Hematopoietic multipotent progenitor cell treated with erythropoietin and hydrocortisone succinate and interleukin-3 and kit ligand, for 17 days (in vitro differentiated cells): ENCODE measurements around the gene ZFYVE9.
"Not testable (repeated sequence)": the region's sequence is repeated elsewhere in the genome, so short reads cannot be mapped to it uniquely, and the experiment has no call there.

Experiments
- DNase-seq: peaks from one replicate; pipeline ENCODE4 v3.0.0-alpha.2; 2015; ENCODE audit warnings: low spot score

ZFYVE9 gene, protein sequence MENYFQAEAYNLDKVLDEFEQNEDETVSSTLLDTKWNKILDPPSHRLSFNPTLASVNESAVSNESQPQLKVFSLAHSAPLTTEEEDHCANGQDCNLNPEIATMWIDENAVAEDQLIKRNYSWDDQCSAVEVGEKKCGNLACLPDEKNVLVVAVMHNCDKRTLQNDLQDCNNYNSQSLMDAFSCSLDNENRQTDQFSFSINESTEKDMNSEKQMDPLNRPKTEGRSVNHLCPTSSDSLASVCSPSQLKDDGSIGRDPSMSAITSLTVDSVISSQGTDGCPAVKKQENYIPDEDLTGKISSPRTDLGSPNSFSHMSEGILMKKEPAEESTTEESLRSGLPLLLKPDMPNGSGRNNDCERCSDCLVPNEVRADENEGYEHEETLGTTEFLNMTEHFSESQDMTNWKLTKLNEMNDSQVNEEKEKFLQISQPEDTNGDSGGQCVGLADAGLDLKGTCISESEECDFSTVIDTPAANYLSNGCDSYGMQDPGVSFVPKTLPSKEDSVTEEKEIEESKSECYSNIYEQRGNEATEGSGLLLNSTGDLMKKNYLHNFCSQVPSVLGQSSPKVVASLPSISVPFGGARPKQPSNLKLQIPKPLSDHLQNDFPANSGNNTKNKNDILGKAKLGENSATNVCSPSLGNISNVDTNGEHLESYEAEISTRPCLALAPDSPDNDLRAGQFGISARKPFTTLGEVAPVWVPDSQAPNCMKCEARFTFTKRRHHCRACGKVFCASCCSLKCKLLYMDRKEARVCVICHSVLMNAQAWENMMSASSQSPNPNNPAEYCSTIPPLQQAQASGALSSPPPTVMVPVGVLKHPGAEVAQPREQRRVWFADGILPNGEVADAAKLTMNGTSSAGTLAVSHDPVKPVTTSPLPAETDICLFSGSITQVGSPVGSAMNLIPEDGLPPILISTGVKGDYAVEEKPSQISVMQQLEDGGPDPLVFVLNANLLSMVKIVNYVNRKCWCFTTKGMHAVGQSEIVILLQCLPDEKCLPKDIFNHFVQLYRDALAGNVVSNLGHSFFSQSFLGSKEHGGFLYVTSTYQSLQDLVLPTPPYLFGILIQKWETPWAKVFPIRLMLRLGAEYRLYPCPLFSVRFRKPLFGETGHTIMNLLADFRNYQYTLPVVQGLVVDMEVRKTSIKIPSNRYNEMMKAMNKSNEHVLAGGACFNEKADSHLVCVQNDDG (N-terminal part only)

DNA sequence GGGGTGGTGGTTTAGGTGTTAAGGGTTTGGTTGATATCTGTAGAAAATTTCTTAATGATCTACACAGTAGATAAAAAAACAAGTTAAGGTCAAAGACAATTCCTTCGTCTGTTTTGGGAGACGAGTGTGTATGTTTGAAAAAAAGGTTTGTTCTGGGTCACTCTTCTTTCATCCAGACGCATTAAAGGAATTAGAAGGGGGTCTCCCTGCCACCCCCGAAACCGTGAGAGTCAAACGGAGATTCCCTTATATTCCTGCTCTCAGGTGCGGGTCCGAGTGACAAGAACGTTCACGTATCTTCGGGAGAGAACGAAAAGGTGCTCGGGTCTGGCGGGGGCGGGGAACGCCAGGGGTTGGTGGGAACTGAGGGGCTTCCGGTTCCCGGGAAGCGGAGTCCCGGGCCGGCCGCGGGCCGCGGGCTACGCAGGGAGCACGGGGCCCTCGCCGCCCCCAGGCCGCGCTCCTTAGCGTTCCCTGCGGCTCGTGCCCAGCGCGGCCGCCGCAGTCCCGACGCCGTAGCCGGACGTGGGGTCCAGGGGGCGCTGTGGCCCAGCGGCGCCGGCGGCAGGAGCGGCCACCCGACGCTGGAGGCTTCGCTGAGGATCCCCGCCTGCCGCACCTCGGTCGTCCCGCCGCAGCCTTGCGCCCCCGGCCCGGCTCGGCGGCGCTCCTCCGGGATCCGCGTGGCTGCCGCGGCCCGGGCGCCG lies at the start of gene ZFYVE9:
ZFYVE9 (plus strand) TSS at position 577 of the 707 bp plus-strand sequence. CDS start 91,118 bp downstream, outside the sequence.
- DNase-seq = peak; percentile 59

GRCh38 chr1:52094300-52094699 lies 47.6 kb upstream of the ZFYVE9 start:
- not testable (repeated sequence) for DNase-seq

- DNase-seq = no peak
Measured at GRCh38 chr1:52096216-52096615, 45.7 kb upstream of the ZFYVE9 start.

DNA sequence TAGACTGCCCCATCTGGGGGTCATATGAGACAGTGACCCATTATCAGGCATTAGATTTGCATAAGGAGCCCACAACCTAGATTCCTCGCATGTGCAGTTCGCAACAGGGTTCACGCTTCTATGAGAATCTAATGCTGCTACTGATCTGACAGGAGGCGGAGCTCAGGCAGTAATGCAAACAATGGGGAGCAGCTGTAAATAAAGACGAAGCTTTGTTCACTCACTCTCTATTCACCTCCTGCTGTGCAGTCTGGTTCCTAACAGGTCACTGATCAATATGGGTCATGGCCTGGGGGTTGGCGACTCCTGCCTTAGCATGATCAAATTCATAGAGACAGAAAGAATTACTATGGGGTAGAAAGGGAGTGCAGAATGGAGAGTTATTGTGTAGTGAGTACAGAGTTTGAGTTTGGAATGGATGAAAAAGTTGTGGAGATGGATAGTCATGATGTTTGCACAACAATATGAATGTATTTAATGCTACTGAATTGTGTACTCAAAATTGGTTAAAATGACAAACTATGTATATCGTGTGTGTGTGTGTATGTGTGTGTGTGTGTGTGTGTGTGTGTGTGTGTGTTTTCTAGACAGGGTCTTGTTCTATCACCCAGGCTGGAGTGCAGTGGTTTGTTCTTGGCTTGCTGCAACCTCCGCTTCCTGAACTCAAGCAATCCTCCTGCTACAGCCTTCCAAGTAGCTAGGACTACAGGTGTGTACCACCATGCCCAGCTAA lies 43.6 kb upstream of the ZFYVE9 start:
- no peak for DNase-seq

DNA sequence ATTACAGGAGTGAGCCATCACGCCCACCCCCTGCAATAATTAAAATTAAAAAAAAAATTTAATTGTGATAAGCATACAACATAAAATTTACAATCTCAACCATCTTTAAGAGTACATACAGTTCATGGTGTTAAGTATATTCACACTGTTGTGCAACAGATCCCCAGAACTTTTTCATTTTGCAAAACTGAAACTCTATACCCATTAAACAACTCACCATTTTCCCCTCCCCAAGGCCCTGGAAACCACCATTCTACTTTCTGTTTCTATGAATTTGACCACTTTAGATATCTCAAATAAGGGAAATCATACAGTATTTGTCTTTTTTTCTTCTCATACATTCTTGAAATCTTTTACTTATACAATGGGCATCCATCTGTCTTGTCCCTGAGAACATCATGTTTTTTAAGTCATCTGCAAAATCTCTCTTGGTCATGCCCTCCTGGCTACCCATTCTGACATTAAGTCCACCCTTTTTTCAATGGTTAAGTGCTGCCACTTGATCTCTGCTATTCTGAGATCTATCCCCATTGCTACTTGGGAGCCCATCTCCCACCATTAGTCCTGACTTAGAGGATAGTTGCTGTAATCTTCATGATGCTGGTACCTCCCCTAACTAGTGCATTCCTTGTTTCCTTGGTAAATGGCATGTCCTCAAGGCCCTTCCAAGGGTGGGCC lies 39.4 kb upstream of the ZFYVE9 start:
- no peak for DNase-seq

DNA sequence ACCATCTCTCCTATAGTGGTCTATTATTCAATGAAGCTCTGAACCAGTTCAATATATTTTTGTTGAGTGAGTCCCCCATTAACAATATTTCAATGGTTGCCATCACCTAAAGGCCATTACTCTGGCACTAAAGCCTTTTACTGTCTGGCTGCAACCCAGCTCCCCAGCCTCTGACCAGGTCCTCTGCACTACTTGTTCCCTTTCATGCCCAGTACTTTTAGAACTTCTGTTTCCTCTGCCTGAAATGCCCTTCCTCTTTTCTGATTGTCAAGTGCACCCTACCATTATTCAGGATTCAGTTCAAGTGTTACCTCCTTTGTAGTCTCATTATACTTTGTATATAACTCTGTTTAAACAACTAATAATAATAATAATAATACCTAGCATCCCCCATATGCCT lies 30.4 kb upstream of the ZFYVE9 start:
- DNase-seq = no peak

GRCh38 chr1:52112489-52112888 lies 29.4 kb upstream of the ZFYVE9 start:
- DNase-seq = no peak

- no peak for DNase-seq
Measured at GRCh38 chr1:52119301-52120079, 22.4 kb upstream of the ZFYVE9 start.

- no peak for DNase-seq
Measured at GRCh38 chr1:52122384-52122783, 19.5 kb upstream of the ZFYVE9 start.

DNA sequence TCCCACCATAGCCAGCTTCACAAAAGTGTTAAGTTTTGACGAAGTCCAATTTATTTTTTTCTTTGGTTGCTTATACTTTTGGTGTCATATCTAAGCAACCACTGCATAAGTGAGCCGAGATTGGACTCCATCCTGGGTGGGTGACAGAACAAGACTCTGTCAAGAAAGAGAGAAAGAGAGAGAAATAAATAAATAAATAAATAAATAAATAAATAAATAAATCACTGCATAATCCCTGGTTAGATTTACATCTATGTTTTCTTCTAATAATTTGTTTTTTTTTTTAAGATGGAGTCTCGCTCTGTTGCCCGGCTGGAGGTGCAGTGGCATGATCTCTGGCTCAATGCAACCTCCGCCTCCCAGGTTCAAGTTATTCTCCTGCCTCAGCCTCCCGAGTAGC lies 18.3 kb upstream of the ZFYVE9 start:
- DNase-seq = no peak

GRCh38 chr1:52125736-52126359 lies 16.0 kb upstream of the ZFYVE9 start:
- DNase-seq = no peak

DNA sequence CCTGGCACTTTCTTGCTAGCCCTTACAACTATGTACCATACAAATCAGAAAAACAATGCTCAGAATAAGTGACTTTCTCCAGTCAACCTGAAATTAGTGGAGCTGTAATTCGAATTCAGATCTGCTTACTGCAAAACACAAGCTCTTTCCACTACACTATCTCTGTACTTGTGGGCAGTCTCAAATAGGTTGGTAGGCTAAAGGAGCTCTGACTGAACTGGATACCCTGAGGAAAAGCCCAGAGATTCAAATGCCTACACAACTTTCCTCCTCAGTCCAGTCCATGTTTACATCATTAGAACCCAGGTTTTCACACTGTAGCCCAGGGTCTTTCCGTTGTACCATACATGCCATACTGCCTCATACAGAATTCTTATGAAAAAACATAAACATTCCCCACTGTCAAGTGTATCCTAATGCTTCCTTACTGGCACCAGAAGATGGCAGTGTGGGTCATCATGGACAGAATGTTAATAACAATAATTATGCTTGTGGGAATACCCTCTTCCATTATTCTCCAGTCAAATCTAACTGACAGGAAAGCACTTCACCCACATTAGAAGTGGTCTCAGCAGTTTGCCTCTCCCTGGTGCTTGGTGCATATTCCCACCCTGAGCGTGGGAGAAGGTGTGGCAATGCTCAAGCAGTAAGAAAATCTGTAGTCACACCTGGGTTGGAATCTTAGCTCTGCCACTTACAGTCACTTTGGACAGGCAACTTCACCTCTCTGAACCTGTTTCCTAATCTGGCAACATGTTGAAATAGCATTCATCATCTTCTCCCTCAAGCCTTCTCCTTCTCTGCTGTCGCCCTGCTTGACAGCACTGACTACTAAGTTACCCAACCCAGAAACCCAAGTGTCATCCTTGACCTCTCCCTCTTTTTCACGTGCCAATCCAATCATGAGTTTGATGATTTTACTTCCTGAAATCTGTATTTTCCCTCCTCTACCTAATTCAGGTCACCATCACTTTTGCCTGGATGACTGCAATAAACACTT lies 14.4 kb upstream of the ZFYVE9 start:
- no peak for DNase-seq

- DNase-seq = no peak
Measured at GRCh38 chr1:52139817-52140540, 1.9 kb upstream of the ZFYVE9 start.

GRCh38 chr1:52140633-52141512 lies 1.0 kb upstream of the ZFYVE9 start:
- no peak for DNase-seq

DNA sequence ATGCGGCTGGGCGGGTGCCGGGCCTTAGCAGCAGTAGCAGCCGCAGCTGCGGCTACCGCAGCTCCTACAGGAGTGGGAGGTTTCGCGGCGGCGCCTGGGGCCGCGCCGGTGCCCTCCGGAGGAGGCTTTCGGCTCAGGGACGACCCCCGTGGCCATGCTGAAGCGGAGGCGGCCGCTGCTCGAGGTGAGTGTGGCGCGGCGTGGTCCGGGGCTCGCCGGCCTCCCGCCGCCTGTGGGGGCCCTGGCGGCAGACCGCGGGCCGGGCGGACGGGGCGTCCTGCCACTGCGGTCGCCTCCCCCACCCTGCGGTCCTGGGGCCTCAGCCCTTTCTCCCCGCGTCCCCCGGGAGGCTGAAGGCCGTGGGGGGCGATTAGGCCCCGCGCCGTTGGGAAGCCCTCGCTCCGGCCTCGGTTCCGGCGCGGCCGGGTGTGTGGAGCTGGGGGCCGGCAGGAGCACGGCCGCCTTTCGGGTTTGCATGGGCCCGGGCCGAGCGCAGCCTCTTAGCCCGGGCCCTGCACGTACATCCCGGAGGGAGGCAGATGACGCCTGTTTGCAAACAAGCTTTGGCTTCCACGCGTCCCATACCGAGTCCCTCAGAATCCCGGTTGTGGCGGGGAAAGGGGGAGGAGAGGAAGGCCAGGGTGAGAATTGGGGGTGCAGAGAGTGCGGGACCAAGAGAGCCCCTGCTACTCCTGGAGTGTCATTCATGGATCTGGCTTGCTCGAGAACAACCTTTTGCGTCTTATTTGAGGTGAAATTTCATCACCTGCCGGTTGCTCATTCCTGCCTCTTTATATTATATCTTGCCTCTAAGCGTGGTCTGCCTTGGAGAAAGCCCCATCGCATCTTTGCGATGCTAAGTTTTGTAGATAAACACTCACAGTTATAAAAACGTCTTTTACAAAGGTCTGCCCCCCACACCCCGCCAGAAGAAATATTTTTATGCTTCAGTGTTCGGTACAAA lies 613 bp downstream of the ZFYVE9 start:
- no peak for DNase-seq
